CD4-positive, alpha-beta T cell treated with Interleukin-4 for 1 hour (primary cell): ENCODE results near the gene CHRM3.

Experiments used
- DNase-seq, 2 donors: peaks; one replicate each; pipeline ENCODE4 v3.0.0-alpha.2; 2020 to 2022

The CHRM3 gene

DNA sequence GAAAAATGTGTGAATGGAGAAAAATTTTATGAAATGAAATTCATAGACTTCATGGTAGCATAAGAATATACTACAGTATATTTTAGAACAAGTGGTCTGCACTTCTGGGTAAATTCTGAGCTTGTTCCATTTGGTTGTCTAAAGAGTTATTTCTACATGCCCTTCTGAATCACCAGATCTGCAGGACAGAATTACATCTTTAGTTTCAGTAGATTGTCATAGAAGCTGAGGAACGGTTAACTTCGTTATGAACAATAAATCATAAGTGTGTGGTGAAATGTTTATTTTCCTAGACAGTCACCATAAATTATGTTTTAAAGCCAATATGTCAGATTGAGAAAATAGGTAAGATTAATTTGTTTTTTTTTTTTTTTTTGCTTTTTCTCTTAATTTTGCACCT is 30.9 kb downstream of the CHRM3 start:
- DNase-seq = no peak

GRCh38 chr1:239417986-239418640 is 31.7 kb downstream of the CHRM3 start:
- DNase-seq = no peak

DNA sequence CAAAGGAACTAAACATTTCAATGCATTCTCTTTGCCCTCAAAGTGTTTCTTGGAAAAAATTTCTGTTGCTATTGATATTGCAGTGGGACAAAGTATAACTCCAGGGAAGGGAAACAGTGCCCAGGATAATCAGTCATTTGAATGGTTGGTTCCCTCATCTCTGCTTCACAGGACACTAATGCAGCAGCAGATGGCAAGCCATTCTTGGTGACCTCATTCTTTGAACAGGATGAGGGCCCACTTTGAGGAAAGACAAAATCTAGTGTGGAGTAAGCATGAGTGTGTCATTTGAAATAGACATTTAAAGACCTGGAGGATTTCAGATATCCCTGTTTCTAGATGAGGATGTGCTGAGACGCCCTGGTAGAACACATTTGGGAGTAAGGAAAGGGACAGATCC is 32.3 kb downstream of the CHRM3 start:
- DNase-seq = no peak

- no peak for DNase-seq
These were observed 35.4 kb downstream of the CHRM3 start for GRCh38 chr1:239421811-239422210.

- DNase-seq = no peak
These were observed 36.5 kb downstream of the CHRM3 start for GRCh38 chr1:239422818-239423217.

DNA sequence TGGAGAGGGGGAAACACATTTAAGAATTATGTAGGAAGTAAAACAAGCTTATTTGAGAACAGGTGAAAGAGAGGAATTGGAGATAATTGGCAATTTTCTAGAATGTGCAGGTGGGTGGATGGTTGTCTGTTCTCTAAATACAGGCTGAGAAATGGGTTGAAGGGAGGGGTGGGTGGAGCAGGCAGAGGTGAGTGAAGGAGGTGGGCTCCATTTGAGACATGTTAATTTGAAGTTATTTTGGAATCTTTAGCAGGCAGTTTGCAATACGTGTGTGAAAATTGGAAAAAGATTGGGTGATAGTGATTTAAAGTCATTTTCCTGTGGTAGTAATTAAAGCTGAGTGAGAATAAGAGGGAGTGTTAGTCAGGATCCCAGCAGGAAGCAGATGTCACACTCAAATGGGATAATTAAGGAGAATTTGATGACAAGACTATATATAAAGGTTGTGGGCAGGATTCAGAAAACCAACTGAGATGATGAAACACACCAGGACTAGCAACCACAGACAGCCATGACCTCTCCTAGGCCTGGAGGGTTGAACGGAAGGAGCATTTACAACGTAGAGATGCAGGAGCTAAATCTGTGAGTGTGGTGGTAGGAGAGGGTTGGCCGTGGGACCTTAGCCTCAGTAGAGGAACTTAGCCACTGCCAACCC is 40.6 kb downstream of the CHRM3 start:
- DNase-seq = no peak

DNA sequence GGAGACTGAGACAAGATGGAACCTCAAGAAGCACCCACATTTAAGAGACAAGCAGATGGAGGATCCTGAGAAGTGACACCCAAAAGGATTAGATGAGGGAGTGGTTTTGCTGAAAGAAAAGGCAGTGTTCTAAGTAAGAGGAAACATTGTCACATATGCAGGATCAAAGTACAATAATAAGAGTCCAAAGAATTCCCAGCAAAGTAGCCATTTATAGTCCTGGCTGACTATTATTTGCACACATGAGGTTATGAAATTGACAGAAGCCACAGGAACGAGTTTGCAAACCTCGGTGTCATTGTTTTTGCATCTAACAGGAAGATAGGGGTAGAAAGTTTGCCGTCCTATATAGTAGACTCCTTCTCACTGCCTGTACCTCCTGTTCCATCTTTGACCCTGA is 41.3 kb downstream of the CHRM3 start:
- DNase-seq = no peak

GRCh38 chr1:239428120-239428710 is 41.8 kb downstream of the CHRM3 start:
- DNase-seq = no peak

- no peak for DNase-seq
These were observed 42.8 kb downstream of the CHRM3 start for GRCh38 chr1:239429163-239429562.

GRCh38 chr1:239432255-239432654 is 45.9 kb downstream of the CHRM3 start:
- no peak for DNase-seq

DNA sequence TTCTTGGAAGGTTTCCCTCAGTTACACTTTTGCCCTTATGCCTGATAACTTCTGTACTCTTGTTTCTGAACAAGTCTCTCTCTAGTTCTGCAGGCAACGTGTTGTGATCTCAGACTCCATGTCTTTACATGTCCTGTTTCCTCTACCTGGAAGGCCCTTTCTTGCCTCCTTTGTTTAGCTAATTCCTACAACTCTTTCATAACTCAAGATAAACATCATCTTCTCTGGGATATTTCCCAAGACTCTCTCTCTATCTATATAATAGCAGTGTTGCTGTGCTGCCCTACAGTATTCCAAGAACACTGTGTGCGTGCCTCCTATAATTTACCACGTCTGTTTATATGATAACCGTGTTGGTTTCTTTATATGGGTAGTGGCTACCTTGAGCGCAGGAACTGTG is 47.8 kb downstream of the CHRM3 start:
- no peak for DNase-seq
